Measurements from ENCODE around the gene C1orf174.

Gene C1orf174

GRCh38 chr1:3910857-3911845, 11.1 kb upstream of the C1orf174 start:
- peak; percentile 42 to 64 for DNase-seq (ENCODE audit: extremely low read depth in 1 of 2, low read depth in 1 of 2)

- no peak for DNase-seq (ENCODE audit: extremely low read depth in 1 of 2, low read depth in 1 of 2)
Measured at GRCh38 chr1:3910049-3910731, 10.1 kb upstream of the C1orf174 start.

GRCh38 chr1:3909615-3910014, 9.5 kb upstream of the C1orf174 start:
- DNase-seq (ENCODE audit: extremely low read depth in 1 of 2, low read depth in 1 of 2) = no peak

- no peak for DNase-seq (ENCODE audit: extremely low read depth in 1 of 2, low read depth in 1 of 2)
Measured at GRCh38 chr1:3908886-3909517, 8.9 kb upstream of the C1orf174 start.

GRCh38 chr1:3907621-3908165, 7.6 kb upstream of the C1orf174 start:
- DNase-seq (ENCODE audit: extremely low read depth in 1 of 2, low read depth in 1 of 2) = no peak

GRCh38 chr1:3907031-3907534, 7.0 kb upstream of the C1orf174 start:
- DNase-seq (ENCODE audit: extremely low read depth in 1 of 2, low read depth in 1 of 2) = no peak

GRCh38 chr1:3906672-3907020, 6.6 kb upstream of the C1orf174 start:
- DNase-seq (ENCODE audit: extremely low read depth in 1 of 2, low read depth in 1 of 2) = no peak

GRCh38 chr1:3905953-3906671, 6.0 kb upstream of the C1orf174 start:
- DNase-seq (ENCODE audit: extremely low read depth in 1 of 2, low read depth in 1 of 2) = no peak

GRCh38 chr1:3905266-3905952, 5.3 kb upstream of the C1orf174 start:
- DNase-seq (ENCODE audit: extremely low read depth in 1 of 2, low read depth in 1 of 2) = no peak

- no peak for DNase-seq (ENCODE audit: extremely low read depth in 1 of 2, low read depth in 1 of 2)
Measured at GRCh38 chr1:3904843-3905185, 4.7 kb upstream of the C1orf174 start.

- DNase-seq (ENCODE audit: extremely low read depth in 1 of 2, low read depth in 1 of 2) = no peak
Measured at GRCh38 chr1:3904006-3904842, 4.2 kb upstream of the C1orf174 start.

- no peak for DNase-seq (ENCODE audit: extremely low read depth in 1 of 2, low read depth in 1 of 2)
Measured at GRCh38 chr1:3903141-3904005, 3.3 kb upstream of the C1orf174 start.

GRCh38 chr1:3902571-3903091, 2.6 kb upstream of the C1orf174 start:
- DNase-seq (ENCODE audit: extremely low read depth in 1 of 2, low read depth in 1 of 2) = no peak

GRCh38 chr1:3902111-3902511, 2.0 kb upstream of the C1orf174 start:
- DNase-seq (ENCODE audit: extremely low read depth in 1 of 2, low read depth in 1 of 2) = no peak

GRCh38 chr1:3900969-3901529, 977 bp upstream of the C1orf174 start:
- DNase-seq (ENCODE audit: extremely low read depth in 1 of 2, low read depth in 1 of 2) = peak; percentile 40 to 64

GRCh38 chr1:3899754-3900149, 320 bp downstream of the C1orf174 start:
- no peak for DNase-seq (ENCODE audit: extremely low read depth in 1 of 2, low read depth in 1 of 2)

GRCh38 chr1:3898994-3899753, 898 bp downstream of the C1orf174 start:
- DNase-seq (ENCODE audit: extremely low read depth in 1 of 2, low read depth in 1 of 2) = no peak

All from activated CD8-positive, alpha-beta memory T cell treated with anti-CD3 and anti-CD28 coated beads for 1 hour (primary cell).